Endothelial cell of umbilical vein (primary cell): ENCODE results near the gene ABLIM1. TPM values are rescaled to one million over a fixed set of nuclear protein-coding genes. Genes with fewer than 3 reads are reported as not detected.

ENCODE experiments used
- BruUV-seq: library from RNA; stranded (reverse); fragments of 400-500 nt; replicated peaks from 2 replicates; lab custom pipeline; 2021; lab: Mats Ljungman, UMichigan
- CTCF ChIA-PET: fragments of 300-600, 350-600 bp; sonication (Branson Sonifier 250); formaldehyde crosslinking; loops from one replicate; lab custom pipeline; 2021; ENCODE audit warnings: antibody characterized with exemption, inconsistent platforms; lab: Charles Lee
- POLR2A ChIA-PET: fragments of 300-600, 350-600 bp; sonication (Branson Sonifier 250); formaldehyde crosslinking; loops from one replicate; lab custom pipeline; 2021; ENCODE audit warnings: antibody characterized with exemption, inconsistent platforms; lab: Charles Lee
- DNase-seq: peaks from one replicate; pipeline ENCODE4 v3.0.0-alpha.2; 2011; ENCODE audit warnings: low read depth, low spot score
- FAIRE-seq: peaks from 2 replicates; lab custom pipeline; 2011; peaks lifted over from hg19 to GRCh38; lab: Jason Lieb, UNC
- H2AFZ ChIP-seq: 2 replicates; pipeline ENCODE4 v1.6.0; 2012; ENCODE audit warnings: low read depth, low read length, control low read depth, inconsistent platforms
- H3K27ac ChIP-seq: 2 replicates; pipeline ENCODE4 v1.5.1; 2011; ENCODE audit warnings: low read depth, mild to moderate bottlenecking, control low read depth, low read length, moderate library complexity; ENCODE audit not compliant: insufficient read depth
- H3K27me3 ChIP-seq, 2 experiments: 2 replicates each; pipeline versions ENCODE4 v1.6.0 to v1.6.1; 2011; ENCODE audit warnings: low read length in 2 of 2, mixed read lengths in 1 of 2; ENCODE audit not compliant: control insufficient read depth in 2 of 2, insufficient read depth in 2 of 2
- H3K36me3 ChIP-seq, 2 experiments: 2 replicates in 1 of 2; 3 replicates in 1 of 2; pipeline ENCODE4 v1.5.1; 2011; ENCODE audit warnings: low read length in 2 of 2, mild to moderate bottlenecking in 1 of 2, moderate library complexity in 1 of 2; ENCODE audit not compliant: control insufficient read depth in 2 of 2, insufficient read depth in 2 of 2; ENCODE audit errors: extremely low read depth in 1 of 2
- H3K4me1 ChIP-seq: 3 replicates; pipeline ENCODE4 v1.5.1; 2011; ENCODE audit warnings: mild to moderate bottlenecking, low read length; ENCODE audit not compliant: control insufficient read depth, insufficient read depth; ENCODE audit errors: extremely low read depth
- H3K4me2 ChIP-seq: 2 replicates; pipeline ENCODE4 v1.6.1; 2011; ENCODE audit warnings: low read length, control low read depth, mixed read lengths; ENCODE audit not compliant: insufficient read depth
- H3K4me3 ChIP-seq, 3 experiments: fragments of 200-600 bp in 1 of 3; sonication (generic), shearing (Covaris generic) in 1 of 3; replicated peaks in 1 of 3; 2 replicates each; pipeline ENCODE4 v1.5.1; 2011 to 2016; ENCODE audit warnings: control low read depth in 3 of 3, low read length in 3 of 3, mild to moderate bottlenecking in 2 of 3, inconsistent platforms in 1 of 3, low read depth in 1 of 3, moderate library complexity in 1 of 3; ENCODE audit not compliant: insufficient read depth in 1 of 3
- H3K79me2 ChIP-seq: 2 replicates; pipeline ENCODE4 v1.6.0; 2012; ENCODE audit warnings: low read length, inconsistent platforms; ENCODE audit not compliant: control insufficient read depth, insufficient read depth
- H3K9ac ChIP-seq: replicated peaks from 2 replicates; pipeline ENCODE3; 2011; ENCODE audit warnings: low read length, control low read depth; ENCODE audit not compliant: insufficient read depth; ENCODE audit errors: extremely low read depth
- H3K9me1 ChIP-seq: replicated peaks from 3 replicates; pipeline ENCODE4 v1.6.0; 2011; ENCODE audit warnings: mild to moderate bottlenecking, low read length; ENCODE audit not compliant: control insufficient read depth, insufficient read depth; ENCODE audit errors: extremely low read depth
- H3K9me3 ChIP-seq: replicated peaks from 2 replicates; pipeline ENCODE4 v1.5.1; 2012; ENCODE audit warnings: low read length, inconsistent platforms; ENCODE audit not compliant: control insufficient read depth, insufficient read depth
- H4K20me1 ChIP-seq: replicated peaks from 2 replicates; pipeline ENCODE3; 2011; ENCODE audit warnings: mild to moderate bottlenecking, low read length; ENCODE audit not compliant: control insufficient read depth, insufficient read depth; ENCODE audit errors: extremely low read depth
- CTCF ChIP-seq, 2 donors: IDR thresholded peaks; 1 replicate in 1 of 2; 2 replicates in 1 of 2; pipeline ENCODE4 v1.5.1; 2011; ENCODE audit warnings: low read length in 2 of 2, mild to moderate bottlenecking in 2 of 2, moderate library complexity in 2 of 2, control low read depth in 1 of 2, inconsistent platforms in 1 of 2, low read depth in 1 of 2; ENCODE audit not compliant: insufficient read depth in 1 of 2; ENCODE audit errors: extremely low read depth in 1 of 2
- EZH2 ChIP-seq: IDR thresholded peaks from 2 replicates; pipeline ENCODE4 v1.6.1; 2012; ENCODE audit warnings: borderline replicate concordance, low read depth, mild to moderate bottlenecking, moderate library complexity, low read length, inconsistent platforms; ENCODE audit not compliant: severe bottlenecking
- FOS ChIP-seq: IDR thresholded peaks from 2 replicates; pipeline ENCODE4 v1.6.1; 2011; ENCODE audit warnings: mild to moderate bottlenecking, low read length, moderate library complexity, borderline replicate concordance; ENCODE audit not compliant: insufficient read depth
- GATA2 ChIP-seq: IDR thresholded peaks from 2 replicates; pipeline ENCODE4 v1.7.0; 2011; ENCODE audit warnings: low read depth, mild to moderate bottlenecking, moderate library complexity, mixed read lengths, low read length; ENCODE audit not compliant: insufficient read length, insufficient read depth
- JUN ChIP-seq: IDR thresholded peaks from 2 replicates; pipeline ENCODE4 v1.6.1; 2011; ENCODE audit warnings: borderline replicate concordance, low read depth; ENCODE audit not compliant: insufficient read length, insufficient read depth
- MAX ChIP-seq: IDR thresholded peaks from 2 replicates; pipeline ENCODE4 v1.6.1; 2011; ENCODE audit not compliant: insufficient read depth, insufficient read length
- MYC ChIP-seq: IDR thresholded peaks from one replicate; pipeline ENCODE4 v1.6.1; 2011; ENCODE audit warnings: mild to moderate bottlenecking, low read depth, low read length
- POLR2A ChIP-seq: IDR thresholded peaks from 2 replicates; pipeline ENCODE4 v1.6.1; 2012; ENCODE audit warnings: low read depth, mild to moderate bottlenecking, control low read depth, low read length
- POLR2AphosphoS5 ChIP-seq: IDR thresholded peaks from 2 replicates; pipeline ENCODE4 v1.6.1; 2012; ENCODE audit warnings: low read depth, mild to moderate bottlenecking, control low read depth, low read length, moderate library complexity; ENCODE audit not compliant: insufficient read depth
- dilution Hi-C: fragments of 300-500 bp; cut with MboI; formaldehyde crosslinking; loops from one replicate; pipeline ENCODE4 v1.15.0; 2019; ENCODE audit warnings: low sequenced_read_pairs; ENCODE audit not compliant: extremely low pct_ligation_motif_present
- intact Hi-C: fragments of 100-400 bp; cut with micrococcal nuclease; formaldehyde crosslinking; loops from one replicate; pipeline ENCODE4 v1.10.0; 2022
- polyA plus RNA-seq, 4 experiments: library from polyadenylated mRNA; depleted of rRNA in 3 of 4; stranded (reverse) in 3 of 4; unstranded in 1 of 4; fragments of >200 nt; gene quantifications; 2 replicates each; pipeline versions ENCODE4 v1.2.1 to v1.2.3, GENCODE V29; 2011 to 2012; ENCODE audit warnings: missing spikeins in 1 of 4
- total RNA-seq: library from RNA; stranded (reverse); gene quantifications from 2 replicates; pipeline ENCODE4 v1.2.3, GENCODE V29; 2021

The ABLIM1 gene
- total and polyA plus RNA-seq, 2 donors (not counting 3 experiments of a cell fraction or from before 2014, with no cell fraction given): 128 to 235 TPM

- CTCF ChIA-PET: interaction anchor here (1.2 kb wide), 1 partner anchor 10 kb away, joined by 3 read pairs; no protein-coding TSS in a partner anchor
- intact Hi-C loops: no loop called here
Measured at GRCh38 chr10:114479307-114479706, 178.8 kb downstream of the ABLIM1 start.

More at GRCh38 chr10:114479307-114479706, 178.8 kb downstream of the ABLIM1 start:
- H3K9me3 ChIP-seq: no peaks in the 10 kb centered on the region
- H3K4me2 ChIP-seq: no peak overlapping the region
- FAIRE-seq (peak; percentile 53), DNase-seq (no peak)
- no peak overlapping the region for H2AFZ ChIP-seq
- H3K4me1 ChIP-seq: no peaks in the 10 kb centered on the region
- dilution Hi-C loops: no loop called here
- no peak overlapping the region for H3K9ac ChIP-seq
- no TSS peak for BruUV-seq
- peaks cover 0 to 16% of the 10 kb centered on the region in 2 experiments for H3K36me3 ChIP-seq
- no peaks in the 10 kb centered on the region for H3K79me2 ChIP-seq
- H4K20me1 ChIP-seq: no peaks in the 10 kb centered on the region
- H3K27ac ChIP-seq: no peak overlapping the region
- TF ChIP-seq EZH2: no peak
- no peak for TF ChIP-seq FOS
- TF ChIP-seq MAX: no peak
- TF ChIP-seq POLR2A: no peak
- TF ChIP-seq POLR2AphosphoS5: no peak
- no peak for TF ChIP-seq JUN
- no peak for TF ChIP-seq CTCF (IDR thresholded peaks at IDR 0.05; ENCODE audit: extremely low read depth in 1 of 2, insufficient read depth in 1 of 2, low read depth in 1 of 2, low read length in 2 of 2)
- TF ChIP-seq GATA2: no peak
- TF ChIP-seq MYC: no peak
- no peaks in the 10 kb centered on the region for H3K9me1 ChIP-seq
- no peak overlapping the region for H3K4me3 ChIP-seq
- POLR2A ChIA-PET: no interaction called here
- H3K27me3 ChIP-seq: no peaks in the 10 kb centered on the region
